GM20431 (cell line): ENCODE results near the gene FAM111B.
"Not testable (repeated sequence)": the region's sequence is repeated elsewhere in the genome, so short reads cannot be mapped to it uniquely, and the experiment has no call there.

ENCODE experiments used
- in situ Hi-C: fragments of 300-500 bp; cut with MseI, MboI; formaldehyde crosslinking; loops from one replicate; pipeline ENCODE4 v1.15.0; 2020; ENCODE audit warnings: low sequenced_read_pairs; ENCODE audit not compliant: unreplicated experiment

The FAM111B gene

GRCh38 chr11:59097938-59098337 is 9.1 kb upstream of the FAM111B start:
- in situ Hi-C loops = not testable (repeated sequence)

DNA sequence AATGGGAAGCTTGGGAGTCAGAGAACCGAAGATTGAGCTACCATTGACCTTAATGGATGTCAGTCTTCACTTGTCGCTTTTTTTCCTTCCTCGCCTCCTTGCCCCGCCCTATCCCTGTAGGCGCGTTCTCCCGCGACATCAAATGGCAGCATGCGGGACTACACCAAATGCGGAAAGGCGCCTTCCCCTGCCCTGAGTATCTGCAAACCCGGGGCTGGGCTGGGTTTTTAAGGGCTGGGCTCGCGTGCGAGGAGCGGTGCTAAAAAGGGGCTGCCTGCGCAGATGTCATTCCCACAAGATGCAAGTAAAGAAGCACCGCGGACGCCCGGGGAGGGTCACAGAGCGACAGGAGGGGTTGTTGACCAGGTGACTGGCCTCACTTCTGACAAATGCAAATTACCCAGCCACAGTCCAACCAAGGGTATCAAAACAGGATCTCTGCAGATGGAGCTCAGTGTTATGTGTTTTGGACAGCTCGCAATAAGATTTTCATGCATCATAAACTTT is 4.7 kb upstream of the FAM111B start:
- in situ Hi-C loops = no loop called here

DNA sequence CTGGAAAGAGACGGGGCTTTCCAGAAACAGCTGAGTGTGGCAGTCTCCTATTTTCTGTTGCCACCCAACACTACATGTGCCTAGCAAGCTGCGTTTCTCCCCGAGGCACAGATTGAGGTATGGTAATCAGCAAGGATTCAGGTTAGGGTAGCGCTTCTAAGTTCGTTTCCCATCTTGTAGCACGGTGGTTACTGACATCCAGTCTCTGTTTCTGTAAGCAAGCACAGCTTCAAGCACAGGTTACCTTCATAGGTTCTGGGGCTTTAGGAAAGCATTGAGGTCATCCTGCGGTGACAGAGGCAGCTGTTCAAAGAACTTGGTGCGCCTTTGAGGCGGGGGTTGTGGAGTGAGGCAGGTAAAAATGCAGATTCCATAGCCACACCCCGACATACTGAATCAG is 684 bp downstream of the FAM111B start:
- in situ Hi-C loops = not testable (repeated sequence)

GRCh38 chr11:59112494-59112893 is 5.5 kb downstream of the FAM111B start:
- in situ Hi-C loops = no loop called here

DNA sequence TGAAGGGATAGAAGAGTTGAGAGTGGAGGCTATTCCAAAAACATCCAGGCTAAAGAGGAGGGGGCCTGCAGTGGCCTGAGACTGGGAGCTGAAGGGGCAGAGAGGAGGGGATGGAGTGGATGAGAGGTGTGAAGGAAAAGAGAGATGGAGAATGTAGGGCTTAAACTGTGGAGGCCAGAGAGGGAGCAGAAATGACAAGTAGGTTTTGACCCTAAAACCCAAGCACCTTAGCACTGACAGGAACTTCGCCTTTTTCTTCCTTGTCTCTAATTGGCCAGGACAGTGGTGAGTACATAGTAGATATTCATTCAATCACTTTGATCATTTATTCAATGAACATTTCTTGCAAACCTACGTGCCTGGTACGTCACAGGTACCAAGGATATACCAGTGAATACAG is 7.3 kb downstream of the FAM111B start:
- in situ Hi-C loops = no loop called here

DNA sequence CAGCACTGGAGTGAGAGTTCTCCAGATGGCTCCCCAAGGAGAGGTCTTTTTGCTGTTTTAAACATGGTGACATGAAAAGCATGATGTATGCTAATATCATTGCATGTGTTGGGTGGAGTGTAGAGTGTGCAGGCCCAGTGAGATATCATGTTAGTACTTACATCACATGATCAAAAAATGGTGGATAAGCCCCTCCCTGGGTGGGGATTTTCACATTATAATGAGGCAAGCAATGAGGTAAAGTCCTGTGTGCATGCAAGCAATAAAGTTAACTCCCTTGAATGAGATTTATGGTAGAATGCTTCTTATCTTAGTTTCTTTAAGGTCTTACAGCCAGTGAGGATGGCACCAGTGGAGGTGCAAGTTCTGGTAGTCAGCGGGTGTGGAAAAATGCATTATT is 8.5 kb downstream of the FAM111B start:
- in situ Hi-C loops = no loop called here

DNA sequence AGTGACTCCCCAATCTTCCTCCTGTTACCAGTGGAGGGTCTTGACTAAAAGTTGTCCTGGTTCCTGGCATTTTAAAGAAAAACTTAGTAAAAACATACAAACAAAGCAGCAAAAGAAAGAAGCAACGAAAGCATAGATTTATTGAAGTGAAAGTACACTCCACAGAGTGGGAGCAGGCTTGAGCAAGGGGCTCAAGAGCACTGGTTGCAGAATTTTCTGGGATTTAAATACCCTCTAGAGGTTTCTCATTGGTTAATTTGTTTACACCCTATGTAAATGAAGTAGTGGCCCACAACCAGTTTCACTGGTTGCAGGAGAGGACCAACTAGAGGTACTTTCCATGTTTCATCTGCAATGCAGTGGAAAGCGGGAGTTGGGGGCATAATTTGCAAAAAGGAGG is 10.7 kb downstream of the FAM111B start:
- in situ Hi-C loops = no loop called here

GRCh38 chr11:59119826-59120225 is 12.8 kb downstream of the FAM111B start:
- in situ Hi-C loops = no loop called here

- in situ Hi-C loops = no loop called here
Observed at GRCh38 chr11:59135648-59136461, 28.8 kb downstream of the FAM111B start.

DNA sequence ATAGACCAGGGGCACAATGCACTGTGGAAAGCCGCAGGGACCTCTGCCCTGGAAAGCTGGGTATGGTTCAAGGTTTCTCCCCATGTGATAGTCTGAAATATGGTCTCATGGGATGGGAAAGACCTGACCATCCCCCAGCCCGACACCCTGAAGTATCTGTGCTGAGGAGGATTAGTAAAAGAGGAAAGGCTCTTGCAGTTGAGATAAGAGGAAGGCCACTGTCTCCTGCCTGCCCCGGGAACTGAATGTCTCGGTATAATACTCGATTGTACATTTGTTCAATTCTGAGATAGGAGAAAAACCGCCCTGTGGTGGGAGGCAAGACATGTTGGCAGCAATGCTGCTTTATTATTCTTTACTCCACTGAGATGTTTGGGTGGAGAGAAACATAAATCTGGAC is 29.5 kb downstream of the FAM111B start:
- in situ Hi-C loops = not testable (repeated sequence)

DNA sequence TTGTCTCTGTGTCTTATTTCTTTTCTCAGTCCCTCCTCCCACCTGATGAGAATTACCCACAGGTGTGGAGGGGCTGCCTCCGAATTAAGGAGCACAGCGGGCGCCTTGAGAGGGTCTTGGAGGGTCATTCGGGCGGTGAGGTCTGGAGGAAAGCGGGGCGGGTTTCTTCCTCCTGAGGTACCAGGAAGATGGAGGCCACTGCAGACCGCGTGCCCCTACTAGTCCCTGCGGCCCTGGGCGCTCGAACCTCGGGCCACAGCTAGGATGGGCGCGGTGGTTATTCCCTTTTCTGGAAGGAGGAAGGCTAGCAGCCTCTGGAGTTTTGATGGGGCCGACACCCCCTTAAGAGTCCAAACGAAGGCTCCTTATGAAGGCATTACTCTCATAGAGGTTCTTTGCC is 30.2 kb downstream of the FAM111B start:
- in situ Hi-C loops = no loop called here

GRCh38 chr11:59138643-59139042 is 31.6 kb downstream of the FAM111B start:
- in situ Hi-C loops = no loop called here

DNA sequence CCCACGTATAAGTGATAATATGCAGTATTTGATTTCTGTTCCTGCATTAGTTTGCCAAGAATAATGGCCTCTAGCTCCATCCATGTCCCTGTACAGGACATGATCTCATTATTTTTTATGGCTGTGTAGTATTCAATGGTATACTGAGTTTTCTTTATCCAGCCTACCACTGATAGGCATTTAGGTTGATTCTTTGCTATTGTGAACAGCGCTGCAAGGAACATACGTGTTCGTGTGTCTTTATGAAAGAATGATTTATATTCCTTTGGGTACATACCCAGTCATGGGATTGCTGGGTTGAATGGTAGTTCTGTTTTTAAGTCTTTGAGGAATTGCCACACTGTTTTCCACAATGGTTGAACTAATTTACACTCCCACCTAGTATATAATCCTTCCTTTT is 34.2 kb downstream of the FAM111B start:
- in situ Hi-C loops = no loop called here

DNA sequence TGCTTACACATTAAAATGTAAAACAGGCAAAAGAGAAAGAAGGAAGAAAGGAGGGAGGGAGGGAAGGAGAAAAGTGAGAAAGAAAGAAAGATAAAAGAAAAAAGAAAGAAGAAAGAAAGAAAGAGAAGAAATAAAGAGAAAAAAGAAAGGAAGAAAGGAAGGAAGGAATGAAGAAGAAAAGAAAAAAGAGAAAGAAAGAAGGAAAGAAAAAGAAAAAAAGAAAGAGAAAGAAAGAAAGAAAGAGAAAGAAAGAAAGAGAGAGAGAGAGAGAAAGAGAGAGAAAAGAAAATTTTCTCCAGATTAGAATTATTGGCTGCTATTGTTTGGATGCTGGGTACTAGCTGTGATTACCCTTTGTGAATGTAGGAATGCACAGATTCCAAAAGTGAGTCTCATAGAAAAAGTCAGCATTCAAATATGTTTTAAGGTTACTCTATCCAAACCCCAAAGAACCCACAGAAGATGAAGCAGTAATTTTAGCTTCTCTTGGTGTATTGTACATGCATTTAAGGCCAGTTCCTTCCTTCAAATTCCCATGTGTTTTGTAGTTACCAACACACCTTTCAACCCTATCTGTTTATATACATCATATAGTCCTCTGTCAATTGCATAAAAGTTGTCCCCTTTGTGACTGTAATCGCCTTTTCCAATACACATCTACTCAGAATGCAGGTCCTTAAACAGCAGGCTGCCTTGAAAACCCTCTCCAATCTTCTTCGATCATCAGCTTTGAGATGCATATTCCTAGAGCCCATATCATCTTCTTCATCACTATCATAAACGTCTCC is 34.8 kb downstream of the FAM111B start:
- in situ Hi-C loops = no loop called here

GRCh38 chr11:59142530-59143507 is 35.8 kb downstream of the FAM111B start, which contains the start of gene FAM111A:
TSS of gene FAM111A (plus strand) at chr11:59142856. CDS start at chr11:59148873, 6,017 bp downstream.
- in situ Hi-C loops = no loop called here

DNA sequence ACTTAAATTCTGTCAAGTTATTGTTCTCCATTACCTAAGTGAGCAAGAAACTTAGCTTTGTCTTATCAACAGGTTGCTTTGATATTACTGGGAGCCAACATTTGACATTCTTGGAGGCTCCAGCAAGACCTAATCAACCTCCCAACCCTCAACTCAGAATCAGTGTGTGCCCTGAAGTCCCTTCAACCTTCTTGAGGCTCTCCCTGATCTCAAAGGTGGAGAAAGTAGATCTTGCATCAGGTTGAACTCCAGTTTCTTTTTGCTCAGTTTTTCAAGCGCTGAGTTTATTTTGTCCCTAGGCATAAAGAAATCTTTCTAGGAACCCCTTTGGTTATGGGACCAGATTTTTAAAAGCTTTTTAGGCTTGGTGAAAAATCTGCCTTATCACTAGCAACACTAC is 37.1 kb downstream of the FAM111B start:
- in situ Hi-C loops = no loop called here

DNA sequence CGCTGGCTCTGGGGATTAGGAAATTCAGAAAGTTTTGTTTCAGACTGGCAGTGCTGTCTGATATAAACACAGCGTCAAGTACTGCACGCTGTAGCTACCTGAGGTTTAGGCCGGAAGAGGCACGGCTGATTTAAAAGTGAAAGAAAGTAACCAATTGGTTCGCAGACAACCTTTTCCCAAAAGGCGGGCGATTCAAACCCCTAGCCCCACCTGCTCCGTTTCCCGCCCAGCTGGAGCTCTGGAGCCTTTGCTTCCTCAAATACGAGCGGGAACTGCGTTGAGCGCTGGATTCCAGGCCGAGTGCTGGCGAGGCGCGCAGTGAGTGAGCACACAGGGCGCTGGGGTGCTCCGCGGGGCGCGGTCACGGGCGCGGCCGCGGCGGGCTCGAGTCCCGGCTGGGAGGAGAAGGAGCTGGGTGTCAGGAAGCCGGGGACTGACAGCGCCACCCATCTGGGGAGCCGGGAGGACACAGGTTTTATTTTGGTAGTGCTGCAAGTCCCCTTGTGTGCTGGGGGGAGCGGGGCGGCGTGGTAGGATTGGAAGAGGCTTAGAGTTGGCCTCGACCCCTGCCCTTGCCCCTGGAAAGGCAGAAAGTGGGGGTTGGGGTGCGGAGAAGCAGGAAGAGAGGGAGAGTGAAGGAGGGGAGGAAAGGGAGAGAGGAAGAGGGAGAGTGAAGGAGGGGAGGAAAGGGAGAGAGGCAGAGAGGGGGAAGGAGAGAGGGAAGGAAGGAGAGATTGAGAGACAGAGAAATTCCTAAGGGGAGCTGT is 37.7 kb downstream of the FAM111B start:
- in situ Hi-C loops = no loop called here

DNA sequence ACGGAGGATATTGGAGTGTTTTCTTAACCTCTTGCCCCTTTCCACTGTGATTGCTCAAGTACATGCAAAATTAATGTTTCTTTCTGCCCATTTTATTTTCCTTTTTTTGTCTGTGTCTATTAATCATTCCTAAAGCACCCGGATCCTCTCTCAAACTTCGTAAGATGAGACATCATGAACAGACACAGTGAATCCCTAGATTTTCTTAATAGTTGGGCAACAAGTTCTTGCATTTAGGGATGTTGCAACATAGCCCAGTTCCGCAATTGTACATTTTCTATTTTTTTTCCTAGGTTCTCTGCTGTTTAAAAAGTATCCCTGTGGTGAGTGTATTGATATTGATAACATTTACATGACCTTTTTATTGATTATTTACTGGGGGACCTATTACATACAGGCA is 38.5 kb downstream of the FAM111B start:
- in situ Hi-C loops = no loop called here

DNA sequence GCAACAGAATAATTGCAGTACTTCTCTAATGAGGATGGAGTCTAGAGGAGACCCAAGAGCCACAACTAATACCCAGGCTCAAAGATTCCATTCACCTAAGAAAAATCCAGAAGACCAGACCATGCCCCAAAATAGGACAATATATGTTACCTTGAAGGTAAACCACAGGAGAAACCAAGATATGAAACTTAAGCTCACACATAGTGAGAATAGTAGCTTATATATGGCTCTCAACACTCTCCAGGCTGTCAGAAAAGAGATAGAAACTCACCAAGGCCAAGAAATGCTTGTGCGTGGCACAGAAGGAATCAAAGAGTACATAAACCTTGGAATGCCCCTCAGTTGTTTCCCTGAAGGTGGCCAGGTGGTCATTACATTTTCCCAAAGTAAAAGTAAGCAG is 44.7 kb downstream of the FAM111B start:
- in situ Hi-C loops = no loop called here
